Stimulated activated CD4-positive, alpha-beta T cell treated with anti-CD3 and anti-CD28 coated beads, Interleukin-1b, Interleukin-23, amount 100 ng/mL, for 48 hours (primary cell): ENCODE measurements around the gene RANBP6.
A peak's percentile ranks its signal among the peaks of the same experiment; 100 is the strongest.

Experiments used
- DNase-seq: peaks from one replicate; pipeline ENCODE4 v3.0.0-alpha.2; 2020

Gene RANBP6

GRCh38 chr9:6007058-6007769, 8.2 kb downstream of the RANBP6 start:
- peak; percentile 96 for DNase-seq

DNA sequence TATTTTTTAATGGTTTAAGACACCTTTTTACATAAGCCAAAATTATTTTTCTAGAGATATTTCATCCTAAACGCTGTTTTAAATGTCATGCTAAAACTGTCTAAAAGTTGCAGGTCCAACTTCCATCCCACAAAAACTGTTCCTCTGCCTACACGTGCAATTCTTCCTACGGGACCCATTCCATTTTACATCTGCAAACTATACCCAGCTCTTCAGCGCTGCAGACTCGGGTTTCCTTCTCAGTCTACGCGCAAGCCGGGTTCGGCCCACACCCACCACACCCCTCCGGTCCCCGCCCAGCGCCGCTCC, 8.7 kb downstream of the RANBP6 start:
- no peak for DNase-seq

DNA sequence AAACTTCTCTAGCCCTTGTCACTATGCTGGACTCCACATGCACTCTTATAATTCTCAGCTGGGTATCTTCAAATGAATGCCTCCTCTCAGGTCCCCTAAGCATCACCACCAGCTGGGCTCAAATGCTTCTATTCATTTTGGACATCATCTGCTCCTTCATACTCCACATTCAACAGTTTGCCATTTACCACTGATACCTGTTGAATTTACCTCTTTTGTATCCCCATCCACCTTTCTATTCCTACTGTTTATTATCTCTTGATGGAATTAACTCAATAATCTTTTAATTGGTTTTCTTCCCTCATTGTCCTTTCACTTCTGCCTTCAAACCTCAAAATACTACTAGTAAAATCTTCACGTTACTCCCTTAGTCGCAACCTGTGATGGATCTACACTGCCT, 14.5 kb downstream of the RANBP6 start:
- no peak for DNase-seq

DNA sequence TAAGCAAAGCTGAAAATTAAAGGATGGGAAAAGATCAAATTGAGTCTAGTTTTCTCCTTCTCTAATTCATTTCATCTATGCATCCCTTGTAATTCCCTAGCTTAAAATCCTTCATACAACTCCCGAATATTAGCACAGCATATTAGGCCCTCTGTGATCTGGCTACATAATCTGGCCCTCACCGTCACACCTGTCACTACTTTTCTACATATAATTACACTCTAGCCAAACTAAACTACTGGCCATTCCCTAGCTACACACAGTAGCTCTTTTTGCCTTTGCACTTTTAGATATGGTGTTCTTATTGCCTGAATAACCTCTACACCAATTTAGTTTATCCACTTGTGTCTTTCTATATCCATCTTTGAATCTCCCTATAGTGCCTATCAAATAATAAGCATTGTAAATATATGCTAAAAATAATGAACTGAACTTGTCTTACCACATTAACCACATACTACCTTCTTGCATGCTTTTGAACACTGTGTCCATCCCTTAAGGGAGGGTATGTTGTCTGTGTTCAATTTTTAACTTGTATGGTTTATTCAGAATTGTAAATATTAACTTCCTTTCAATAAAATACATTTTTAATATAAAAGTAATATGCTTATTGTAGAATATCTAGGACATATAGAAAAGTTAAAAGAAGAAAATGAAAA, 15.9 kb downstream of the RANBP6 start:
- no peak for DNase-seq

DNA sequence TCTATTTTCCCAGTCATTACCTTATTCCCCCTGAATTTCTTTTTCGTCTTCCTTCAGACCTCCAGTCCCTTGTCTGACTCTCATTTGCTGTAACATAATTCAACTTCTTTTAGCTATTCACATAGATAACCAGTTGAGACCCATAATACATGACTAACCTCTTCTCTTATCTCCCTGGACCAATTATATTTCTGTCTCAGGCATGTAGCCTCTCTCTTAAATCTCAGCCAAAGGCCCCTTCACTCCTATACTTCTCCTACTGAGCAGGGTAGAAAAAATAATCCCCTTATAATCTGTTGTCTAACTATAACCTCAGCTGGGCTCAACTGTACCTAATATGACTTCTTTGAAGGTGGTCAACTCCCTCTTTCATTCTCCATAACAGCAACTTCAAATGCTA, 20.9 kb downstream of the RANBP6 start:
- no peak for DNase-seq

- DNase-seq = no peak
Measured at GRCh38 chr9:5988265-5988664, 27.2 kb downstream of the RANBP6 start.

GRCh38 chr9:5983042-5983441, 32.4 kb downstream of the RANBP6 start:
- DNase-seq = no peak

GRCh38 chr9:5982317-5982716, 33.1 kb downstream of the RANBP6 start:
- DNase-seq = no peak

DNA sequence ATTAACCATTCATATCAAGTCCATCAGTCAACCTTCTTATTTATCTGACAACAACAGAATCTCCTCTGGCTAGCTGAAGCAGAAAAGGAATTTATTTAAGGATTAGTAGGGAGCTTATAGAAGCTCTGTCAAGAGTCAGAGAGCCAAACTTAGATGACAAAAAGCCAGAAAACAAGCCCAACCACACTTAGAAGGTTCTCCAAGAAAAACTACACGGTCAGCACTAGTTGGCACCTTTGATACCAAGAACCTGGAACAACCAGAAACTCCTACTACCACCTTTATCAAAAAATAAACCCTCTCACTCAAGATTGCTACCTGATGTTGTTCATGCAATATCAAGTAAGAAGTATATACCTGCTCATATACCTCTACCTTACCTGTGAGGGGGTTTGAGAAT, 36.9 kb downstream of the RANBP6 start:
- DNase-seq = no peak

DNA sequence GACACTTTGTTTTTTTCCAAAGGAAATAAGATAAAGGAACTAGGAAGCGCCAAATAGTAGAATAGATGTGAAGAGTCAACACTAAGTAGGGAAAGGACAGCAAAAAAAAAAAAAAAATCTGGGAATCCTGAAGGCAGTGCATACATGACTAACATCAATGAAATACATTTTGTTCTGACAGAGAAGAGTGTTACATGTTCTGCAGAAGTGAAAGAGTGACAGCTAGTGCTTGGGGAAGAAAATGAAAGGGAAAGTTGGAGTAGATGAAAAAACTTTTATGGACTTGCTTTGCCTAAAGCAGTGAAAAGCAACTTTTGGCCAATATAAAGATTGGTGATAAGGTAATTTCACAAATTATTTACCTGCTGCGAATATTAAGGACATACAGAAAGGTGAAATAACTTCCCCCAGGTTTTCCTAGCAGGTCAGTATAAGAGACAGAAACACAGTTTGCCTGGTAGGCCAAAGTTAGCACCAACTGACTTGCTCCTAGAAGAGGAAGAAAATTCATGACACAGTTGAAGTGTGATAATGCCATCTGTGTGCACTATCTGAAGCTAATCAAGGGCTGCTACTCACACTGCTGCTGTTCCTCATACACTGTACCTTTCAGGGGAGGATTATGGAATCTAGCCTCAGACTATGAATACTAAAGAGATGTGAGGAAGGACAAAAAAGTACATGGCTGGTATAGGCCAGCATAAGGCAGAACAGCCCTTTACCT, 38.6 kb downstream of the RANBP6 start:
- no peak for DNase-seq

GRCh38 chr9:5971740-5972139, 43.7 kb downstream of the RANBP6 start:
- DNase-seq = no peak
